HEK293 (cell line): ENCODE results near the gene EML4.
A peak's percentile ranks its signal among the peaks of the same experiment; 100 is the strongest.

Experiments used
- ATF2 ChIP-seq: fragments of 450-650 bp; formaldehyde crosslinking; IDR thresholded peaks from 2 replicates; pipeline ENCODE4 v1.5.1; 2016; ENCODE audit warnings: missing biosample characterization, missing genetic modification characterization, low read depth
- BCL11A ChIP-seq: fragments of 450-650 bp; formaldehyde crosslinking; IDR thresholded peaks from 2 replicates; pipeline ENCODE4 v1.5.1; 2016; ENCODE audit warnings: low read depth, missing biosample characterization, missing genetic modification characterization
- GLIS1 ChIP-seq: fragments of 450-650 bp; formaldehyde crosslinking; IDR thresholded peaks from 2 replicates; pipeline ENCODE4 v1.5.1; 2016; ENCODE audit warnings: missing biosample characterization, missing genetic modification characterization
- GLIS2 ChIP-seq: fragments of 450-650 bp; formaldehyde crosslinking; IDR thresholded peaks from 2 replicates; pipeline ENCODE4 v1.5.1; 2016; ENCODE audit warnings: missing biosample characterization, missing genetic modification characterization
- IKZF3 ChIP-seq: fragments of 450-650 bp; IDR thresholded peaks from 2 replicates; pipeline ENCODE4 v1.5.0; 2018; ENCODE audit warnings: missing biosample characterization, mild to moderate bottlenecking, missing genetic modification characterization, moderate library complexity
- OVOL3 ChIP-seq: fragments of 450-650 bp; formaldehyde crosslinking; IDR thresholded peaks from 2 replicates; pipeline ENCODE4 v1.5.1; 2016; ENCODE audit warnings: missing biosample characterization, missing genetic modification characterization
- PATZ1 ChIP-seq: fragments of 450-650 bp; formaldehyde crosslinking; IDR thresholded peaks from 2 replicates; pipeline ENCODE4 v1.5.1; 2016; ENCODE audit warnings: missing biosample characterization, missing genetic modification characterization
- PRDM6 ChIP-seq: fragments of 450-650 bp; formaldehyde crosslinking; IDR thresholded peaks from 2 replicates; pipeline ENCODE4 v1.5.1; 2017; ENCODE audit warnings: missing biosample characterization, missing genetic modification characterization
- SP7 ChIP-seq: fragments of 450-650 bp; formaldehyde crosslinking; IDR thresholded peaks from 2 replicates; pipeline ENCODE4 v1.5.1; 2016; ENCODE audit warnings: missing biosample characterization, missing genetic modification characterization
- ZBTB11 ChIP-seq: fragments of 450-650 bp; formaldehyde crosslinking; conservative IDR thresholded peaks from 2 replicates; pipeline ENCODE4 v1.5.1; 2016; ENCODE audit warnings: low read depth, missing biosample characterization, missing genetic modification characterization
- ZBTB7A ChIP-seq: fragments of 450-650 bp; formaldehyde crosslinking; IDR thresholded peaks from 2 replicates; pipeline ENCODE4 v1.5.1; 2016; ENCODE audit warnings: low read depth, missing biosample characterization, missing genetic modification characterization
- ZFP37 ChIP-seq: fragments of 450-650 bp; formaldehyde crosslinking; IDR thresholded peaks from 2 replicates; pipeline ENCODE4 v1.5.1; 2016; ENCODE audit warnings: missing biosample characterization, missing genetic modification characterization
- ZNF148 ChIP-seq: fragments of 450-650 bp; formaldehyde crosslinking; IDR thresholded peaks from 2 replicates; pipeline ENCODE4 v1.5.0; 2017; ENCODE audit warnings: missing biosample characterization, missing genetic modification characterization, borderline replicate concordance
- ZNF248 ChIP-seq: fragments of 450-650 bp; formaldehyde crosslinking; IDR thresholded peaks from 2 replicates; pipeline ENCODE4 v1.5.1; 2017; ENCODE audit warnings: missing biosample characterization, missing genetic modification characterization
- ZNF362 ChIP-seq: fragments of 450-650 bp; formaldehyde crosslinking; IDR thresholded peaks from 2 replicates; pipeline ENCODE4 v1.5.1; 2016; ENCODE audit warnings: missing biosample characterization, missing genetic modification characterization
- ZNF391 ChIP-seq: fragments of 450-650 bp; formaldehyde crosslinking; IDR thresholded peaks from 2 replicates; pipeline ENCODE4 v1.5.1; 2016; ENCODE audit warnings: low read depth, missing biosample characterization, missing genetic modification characterization, borderline replicate concordance
- ZNF398 ChIP-seq: fragments of 450-650 bp; formaldehyde crosslinking; IDR thresholded peaks from 2 replicates; pipeline ENCODE4 v1.5.1; 2017; ENCODE audit warnings: missing biosample characterization, missing genetic modification characterization
- ZNF404 ChIP-seq: fragments of 450-650 bp; formaldehyde crosslinking; IDR thresholded peaks from 2 replicates; pipeline ENCODE4 v1.5.1; 2017; ENCODE audit warnings: missing biosample characterization, missing genetic modification characterization
- ZNF423 ChIP-seq: fragments of 450-650 bp; formaldehyde crosslinking; IDR thresholded peaks from 2 replicates; pipeline ENCODE4 v1.5.1; 2016; ENCODE audit warnings: missing biosample characterization, missing genetic modification characterization
- ZNF544 ChIP-seq: fragments of 450-650 bp; formaldehyde crosslinking; IDR thresholded peaks from 2 replicates; pipeline ENCODE4 v1.5.0; 2017; ENCODE audit warnings: missing biosample characterization, missing genetic modification characterization
- ZNF558 ChIP-seq: fragments of 450-650 bp; formaldehyde crosslinking; IDR thresholded peaks from 2 replicates; pipeline ENCODE4 v1.5.1; 2016; ENCODE audit warnings: missing biosample characterization, missing genetic modification characterization
- ZNF707 ChIP-seq: fragments of 450-650 bp; formaldehyde crosslinking; IDR thresholded peaks from 2 replicates; pipeline ENCODE4 v1.5.1; 2016; ENCODE audit warnings: missing biosample characterization, missing genetic modification characterization
- ZNF747 ChIP-seq: fragments of 450-650 bp; formaldehyde crosslinking; IDR thresholded peaks from 2 replicates; pipeline ENCODE4 v1.5.1; 2016; ENCODE audit warnings: missing biosample characterization, missing genetic modification characterization
- ZSCAN16 ChIP-seq: fragments of 450-650 bp; formaldehyde crosslinking; IDR thresholded peaks from 2 replicates; pipeline ENCODE4 v1.5.1; 2016; ENCODE audit warnings: missing biosample characterization, missing genetic modification characterization

Gene EML4

GRCh38 chr2:42132966-42133641 lies 36.0 kb upstream of the EML4 start (continued):
- TF ChIP-seq ZNF398 (tag by site-specific recombination) (peak; percentile 19; the same call in 1 of the 2 replicates), BCL11A (tag by site-specific recombination) (peak; percentile 84), ZBTB7A (tag by site-specific recombination) (0 out of 2 replicates have a peak, but pooled peaks have one; percentile 18), ZNF404 (no peak), GLIS2 (tag by site-specific recombination) (peak; percentile 9; the same call in 1 of the 2 replicates), ZFP37 (tag by site-specific recombination) (peak; percentile 56; the same call in 1 of the 2 replicates), ZSCAN16 (tag by site-specific recombination) (peak; percentile 70; the same call in 1 of the 2 replicates), PATZ1 (tag by site-specific recombination) (peak; percentile 75), ZBTB11 (tag by site-specific recombination) (no peak), ZNF707 (no peak), ZNF362 (no peak), OVOL3 (tag by site-specific recombination) (no peak), ZNF558 (tag by site-specific recombination) (peak; percentile 33; the same call in 1 of the 2 replicates), SP7 (tag by site-specific recombination) (peak; percentile 96), GLIS1 (tag by site-specific recombination) (peak; percentile 79), IKZF3 (tag by site-specific recombination) (0 out of 2 replicates have a peak, but pooled peaks have one; percentile 36), PRDM6 (tag by site-specific recombination) (peak; percentile 64; the same call in 1 of the 2 replicates), ZNF544 (tag by site-specific recombination) (no peak), ZNF148 (tag by site-specific recombination) (no peak), ZNF391 (tag by site-specific recombination) (peak; percentile 83; the same call in 1 of the 2 replicates), ATF2 (tag by site-specific recombination) (peak; percentile 75), ZNF747 (no peak), ZNF423 (peak; percentile 39; the same call in 1 of the 2 replicates), ZNF248 (tag by site-specific recombination) (no peak)
